Fibroblast of the aortic adventitia (primary cell): ENCODE data around the gene CCNQ. TPM values are rescaled to one million over a fixed set of nuclear protein-coding genes. Genes with fewer than 3 reads are reported as not detected.

Experiments used
- DNase-seq: peaks from one replicate; pipeline ENCODE4 v3.0.0-alpha.2; 2010; ENCODE audit warnings: low read depth
- H3K4me3 ChIP-seq: 2 replicates; pipeline ENCODE4 v1.5.1; 2011; ENCODE audit warnings: low read depth, mild to moderate bottlenecking, control low read depth, low read length, moderate library complexity
- CTCF ChIP-seq: IDR thresholded peaks from 2 replicates; pipeline ENCODE4 v1.5.1; 2011; ENCODE audit warnings: mild to moderate bottlenecking, low read length, control low read depth, inconsistent platforms; ENCODE audit not compliant: insufficient read depth
- total RNA-seq: library from RNA; depleted of rRNA; stranded (reverse); fragments of >200 nt; gene quantifications from 2 replicates; pipeline ENCODE4 v1.2.3, GENCODE V29; 2012; ENCODE audit warnings: low replicate concordance

The CCNQ gene
- total RNA-seq, 1 donor: 14.5 TPM

GRCh38 chrX:153596981-153597750 is 1.8 kb downstream of the CCNQ start:
- no peak for DNase-seq
- no peak for TF ChIP-seq CTCF
- no peak overlapping the region for H3K4me3 ChIP-seq

GRCh38 chrX:153595859-153596857 is 2.8 kb downstream of the CCNQ start:
- no peak for DNase-seq
- TF ChIP-seq CTCF: no peak
- no peak overlapping the region for H3K4me3 ChIP-seq

- TF ChIP-seq CTCF: no peak
- H3K4me3 ChIP-seq: no peak overlapping the region
- DNase-seq: no peak
Observed at GRCh38 chrX:153595387-153595786, 3.6 kb downstream of the CCNQ start.

GRCh38 chrX:153593811-153594500 is 5.0 kb downstream of the CCNQ start:
- H3K4me3 ChIP-seq: no peak overlapping the region
- TF ChIP-seq CTCF: no peak
- DNase-seq: no peak

GRCh38 chrX:153592966-153593688 is 5.8 kb downstream of the CCNQ start:
- H3K4me3 ChIP-seq: no peak overlapping the region
- DNase-seq: no peak
- TF ChIP-seq CTCF: no peak
